Activated T-helper 17 cell treated with anti-CD3 and anti-CD28 coated beads, Interleukin-2, amount 50 U/mL, for 72 hours (primary cell): ENCODE results near the gene P2RX6. TPM values are rescaled to one million over a fixed set of nuclear protein-coding genes. Genes with fewer than 3 reads are reported as not detected.

ENCODE experiments used
- ATAC-seq: fragments of 150-1000 bp; cut with Tn5 transposase; replicated peaks from 2 replicates; pipeline ENCODE4 v1.10.0; 2021; ENCODE audit warnings: mild to moderate bottlenecking, moderate library complexity
- H3K27ac Mint-ChIP-seq: one replicate; pipeline ENCODE4 v1.8.0; 2022; ENCODE audit warnings: mixed read lengths
- H3K27me3 Mint-ChIP-seq: one replicate; pipeline ENCODE4 v1.8.0; 2022; ENCODE audit warnings: mixed read lengths
- H3K36me3 Mint-ChIP-seq: one replicate; pipeline ENCODE4 v1.8.0; 2022; ENCODE audit warnings: low read depth, mild to moderate bottlenecking, mixed read lengths
- H3K4me1 Mint-ChIP-seq: one replicate; pipeline ENCODE4 v1.8.0; 2022; ENCODE audit warnings: mixed read lengths
- H3K4me3 Mint-ChIP-seq: one replicate; pipeline ENCODE4 v1.8.0; 2022; ENCODE audit warnings: mild to moderate bottlenecking, mixed read lengths
- H3K9me3 Mint-ChIP-seq: one replicate; pipeline ENCODE4 v1.8.0; 2022; ENCODE audit warnings: mixed read lengths
- total RNA-seq, 2 donors: library from RNA; stranded (reverse); gene quantifications; one replicate each; pipeline ENCODE4 v1.2.3, GENCODE V29; 2022

The P2RX6 gene
- total RNA-seq, 2 donors from 2014 or later = 0.28 TPM; not detected in 1

DNA sequence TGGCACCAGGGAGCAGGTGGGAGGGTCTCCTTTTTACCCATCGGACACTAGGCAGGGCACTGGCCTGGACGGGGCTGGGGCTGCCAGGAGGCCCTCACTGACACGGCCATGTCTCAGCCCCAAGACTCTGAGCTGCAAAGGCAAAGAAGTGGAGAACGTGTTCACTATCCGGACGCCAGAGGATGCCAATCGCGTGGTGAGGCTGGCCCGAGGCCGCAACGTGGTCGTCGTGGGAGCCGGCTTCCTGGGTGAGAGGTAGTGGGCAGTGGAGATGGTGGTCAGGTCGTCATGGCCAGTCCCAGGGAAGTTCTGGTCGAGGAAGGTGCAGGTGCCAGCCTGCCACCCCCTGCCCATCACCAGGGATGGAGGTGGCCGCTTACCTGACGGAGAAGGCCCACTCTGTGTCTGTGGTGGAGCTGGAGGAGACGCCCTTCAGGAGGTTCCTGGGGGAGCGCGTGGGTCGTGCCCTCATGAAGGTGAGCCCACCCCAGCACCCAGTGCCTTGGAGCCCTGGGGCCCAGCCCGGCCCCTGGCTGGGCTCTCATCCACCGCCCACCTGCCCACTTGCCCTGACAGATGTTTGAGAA is 38.6 kb upstream of the P2RX6 start:
- H3K4me1 Mint-ChIP-seq = peaks cover 15% of the 10 kb centered on the region
- H3K27me3 Mint-ChIP-seq = no peaks in the 10 kb centered on the region
- no peak overlapping the region for H3K27ac Mint-ChIP-seq

DNA sequence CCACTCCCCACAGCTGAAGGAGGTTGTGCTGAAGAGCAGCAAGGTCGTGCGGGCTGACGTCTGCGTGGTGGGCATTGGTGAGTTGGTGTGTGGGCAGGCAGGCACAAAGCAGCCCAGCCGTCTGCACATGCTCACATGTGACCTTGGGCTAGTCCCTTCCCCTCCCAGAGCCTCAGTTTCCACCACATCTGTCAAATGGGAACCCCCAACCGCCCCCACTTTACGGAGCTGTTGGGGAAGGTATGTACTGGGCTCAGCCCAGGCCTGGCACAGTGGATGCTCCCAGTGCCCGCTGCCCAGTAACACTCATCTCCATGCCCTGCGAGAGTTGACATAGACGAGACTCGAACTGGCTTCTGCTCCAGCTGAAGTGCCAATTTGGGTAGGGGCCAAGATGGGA is 37.9 kb upstream of the P2RX6 start:
- H3K36me3 Mint-ChIP-seq = no peaks in the 10 kb centered on the region
- peaks cover 4% of the 10 kb centered on the region for H3K9me3 Mint-ChIP-seq
- H3K4me1 Mint-ChIP-seq = peaks cover 15% of the 10 kb centered on the region
- H3K27ac Mint-ChIP-seq = no peak overlapping the region
- no peaks in the 10 kb centered on the region for H3K27me3 Mint-ChIP-seq
- H3K4me3 Mint-ChIP-seq = no peak overlapping the region
- ATAC-seq = no peak

More for the DNA sequence above, 38.6 kb upstream of the P2RX6 start:
- ATAC-seq = no peak
- no peak overlapping the region for H3K4me3 Mint-ChIP-seq
- H3K9me3 Mint-ChIP-seq = peaks cover 4% of the 10 kb centered on the region
- H3K36me3 Mint-ChIP-seq = no peaks in the 10 kb centered on the region

DNA sequence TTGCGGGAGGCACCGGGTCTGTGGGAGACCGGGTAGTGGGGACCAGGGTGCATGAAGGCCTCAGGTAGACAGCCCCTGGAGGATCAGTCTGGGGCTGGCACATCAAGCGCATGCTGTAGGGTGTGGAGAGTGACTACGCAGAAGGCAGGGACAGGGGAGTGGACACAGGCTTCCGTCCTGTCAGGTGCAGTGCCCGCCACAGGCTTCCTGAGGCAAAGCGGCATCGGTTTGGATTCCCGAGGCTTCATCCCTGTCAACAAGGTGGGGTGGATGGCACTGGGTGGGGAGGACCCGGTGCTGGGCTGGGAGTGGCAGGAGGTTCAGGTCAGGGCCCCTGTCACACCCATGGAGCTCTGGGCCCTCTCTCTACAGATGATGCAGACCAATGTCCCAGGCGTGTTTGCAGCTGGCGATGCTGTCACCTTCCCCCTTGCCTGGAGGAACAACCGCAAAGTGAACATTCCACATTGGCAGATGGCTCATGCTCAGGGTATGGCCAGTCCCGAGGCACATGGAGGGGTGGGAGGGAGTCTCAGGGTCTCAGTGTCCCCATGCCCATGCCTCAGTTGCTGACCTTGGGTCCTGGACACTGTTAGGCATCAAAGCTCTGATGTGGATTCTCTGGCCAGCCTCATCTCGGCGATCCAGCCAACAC is 37.3 kb upstream of the P2RX6 start:
- H3K36me3 Mint-ChIP-seq = no peaks in the 10 kb centered on the region
- no peak overlapping the region for H3K4me3 Mint-ChIP-seq
- H3K9me3 Mint-ChIP-seq = peaks cover 4% of the 10 kb centered on the region
- no peak for ATAC-seq
- H3K27ac Mint-ChIP-seq = no peak overlapping the region
- no peaks in the 10 kb centered on the region for H3K27me3 Mint-ChIP-seq
- peaks cover 15% of the 10 kb centered on the region for H3K4me1 Mint-ChIP-seq

DNA sequence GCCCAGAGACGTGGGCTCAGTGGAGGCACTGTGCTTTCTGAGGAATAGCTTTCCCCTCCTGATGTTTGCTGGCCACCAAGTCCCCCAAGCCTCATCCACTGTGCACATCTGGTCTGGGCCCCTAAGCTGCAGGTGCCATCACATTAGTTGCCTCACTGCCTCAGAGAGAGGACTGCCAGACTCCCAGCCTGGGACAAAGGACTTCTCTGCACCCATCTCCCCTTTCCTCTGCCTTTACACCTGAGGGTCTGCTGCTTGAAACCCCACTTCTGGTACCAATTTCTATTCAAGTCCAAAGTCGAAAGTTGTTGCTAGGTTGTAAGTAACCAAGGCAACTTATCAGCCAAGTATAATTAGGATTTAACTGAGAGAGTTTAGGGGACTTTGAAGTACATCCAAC is 36.5 kb upstream of the P2RX6 start:
- Mint-ChIP-seq H3K36me3 (no peaks in the 10 kb centered on the region), H3K27me3 (no peaks in the 10 kb centered on the region), H3K27ac (no peak overlapping the region), H3K9me3 (peaks cover 4% of the 10 kb centered on the region), H3K4me1 (peaks cover 19% of the 10 kb centered on the region), H3K4me3 (no peak overlapping the region)
- ATAC-seq = no peak

DNA sequence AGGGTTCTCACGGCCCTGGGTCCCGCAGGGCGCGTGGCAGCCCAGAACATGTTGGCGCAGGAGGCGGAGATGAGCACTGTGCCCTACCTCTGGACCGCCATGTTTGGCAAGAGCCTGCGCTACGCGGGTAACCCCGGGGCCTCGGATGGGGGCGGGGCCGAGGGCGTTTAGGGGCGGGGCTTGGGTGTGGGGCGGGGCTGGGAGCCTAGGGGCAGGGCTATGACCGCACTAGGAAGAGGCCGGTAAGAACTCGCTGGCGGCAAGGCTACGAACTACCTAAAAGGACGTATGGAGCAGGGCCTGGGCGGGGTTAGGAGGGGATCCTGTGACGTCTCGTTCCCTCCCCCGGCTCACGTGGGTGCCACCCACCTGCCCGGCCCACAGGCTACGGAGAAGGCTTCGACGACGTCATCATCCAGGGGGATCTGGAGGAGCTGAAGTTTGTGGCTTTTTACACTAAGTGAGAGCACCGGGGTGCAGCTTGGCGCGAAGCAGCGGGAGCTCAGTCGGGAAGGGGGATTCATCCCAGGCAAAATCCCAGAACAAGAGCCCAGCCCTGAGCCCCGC is 35.6 kb upstream of the P2RX6 start:
- H3K4me1 Mint-ChIP-seq = peaks cover 26% of the 10 kb centered on the region
- H3K4me3 Mint-ChIP-seq = peak overlapping the region; percentile 94
- peaks cover 7% of the 10 kb centered on the region for H3K36me3 Mint-ChIP-seq
- peak overlapping the region; percentile 70 for H3K27ac Mint-ChIP-seq
- H3K9me3 Mint-ChIP-seq = peaks cover 4% of the 10 kb centered on the region
- H3K27me3 Mint-ChIP-seq = no peaks in the 10 kb centered on the region
- ATAC-seq = peak; percentile 59

DNA sequence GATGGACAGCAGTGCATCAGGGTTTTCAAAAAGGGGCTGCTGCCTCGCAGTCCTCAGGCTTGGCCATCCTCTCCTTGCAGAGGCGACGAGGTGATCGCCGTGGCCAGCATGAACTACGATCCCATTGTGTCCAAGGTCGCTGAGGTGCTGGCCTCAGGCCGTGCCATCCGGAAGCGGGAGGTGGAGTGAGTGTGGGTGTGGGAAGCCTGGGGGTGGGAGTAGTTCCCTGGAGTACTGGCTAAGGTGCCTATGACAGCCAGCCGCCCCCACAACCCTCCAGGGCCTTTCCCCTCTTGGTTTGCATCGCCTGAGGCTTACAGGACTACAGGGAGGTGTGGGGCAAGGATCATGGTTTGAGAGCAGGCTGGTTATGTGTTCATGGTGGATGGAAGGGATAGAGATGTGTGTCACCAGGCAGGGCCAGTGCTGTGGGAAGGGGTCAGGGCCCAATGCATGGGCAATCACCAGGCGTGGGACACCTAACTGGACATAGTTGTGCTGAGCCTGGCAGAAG is 35.0 kb upstream of the P2RX6 start:
- Mint-ChIP-seq H3K4me3 (peak overlapping the region; percentile 94), H3K27ac (no peak overlapping the region), H3K4me1 (peaks cover 26% of the 10 kb centered on the region), H3K36me3 (peaks cover 12% of the 10 kb centered on the region), H3K9me3 (peaks cover 4% of the 10 kb centered on the region), H3K27me3 (no peaks in the 10 kb centered on the region)
- no peak for ATAC-seq

DNA sequence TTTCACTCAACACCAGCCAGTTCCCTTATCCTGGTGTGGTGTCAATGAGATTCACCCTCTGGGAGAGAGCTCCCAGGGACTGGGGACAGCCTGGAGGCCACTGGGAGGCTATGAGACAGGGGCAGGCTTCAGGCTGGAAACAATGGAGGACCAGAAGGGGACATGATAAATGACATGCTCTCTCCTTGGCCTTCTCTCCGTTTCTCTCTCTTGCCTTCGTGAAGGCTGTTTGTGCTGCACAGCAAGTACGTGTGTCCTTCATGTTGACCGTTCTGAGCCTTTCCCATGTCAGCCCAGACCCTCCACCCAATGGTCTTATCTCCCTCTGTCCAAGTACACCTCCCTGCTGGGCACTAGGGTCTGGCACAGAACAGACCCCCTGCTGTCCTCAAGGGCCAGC is 34.4 kb upstream of the P2RX6 start:
- Mint-ChIP-seq H3K36me3 (peaks cover 12% of the 10 kb centered on the region), H3K27me3 (no peaks in the 10 kb centered on the region), H3K4me1 (peaks cover 26% of the 10 kb centered on the region), H3K27ac (no peak overlapping the region), H3K9me3 (peaks cover 4% of the 10 kb centered on the region), H3K4me3 (peak overlapping the region; percentile 94)
- ATAC-seq = no peak

DNA sequence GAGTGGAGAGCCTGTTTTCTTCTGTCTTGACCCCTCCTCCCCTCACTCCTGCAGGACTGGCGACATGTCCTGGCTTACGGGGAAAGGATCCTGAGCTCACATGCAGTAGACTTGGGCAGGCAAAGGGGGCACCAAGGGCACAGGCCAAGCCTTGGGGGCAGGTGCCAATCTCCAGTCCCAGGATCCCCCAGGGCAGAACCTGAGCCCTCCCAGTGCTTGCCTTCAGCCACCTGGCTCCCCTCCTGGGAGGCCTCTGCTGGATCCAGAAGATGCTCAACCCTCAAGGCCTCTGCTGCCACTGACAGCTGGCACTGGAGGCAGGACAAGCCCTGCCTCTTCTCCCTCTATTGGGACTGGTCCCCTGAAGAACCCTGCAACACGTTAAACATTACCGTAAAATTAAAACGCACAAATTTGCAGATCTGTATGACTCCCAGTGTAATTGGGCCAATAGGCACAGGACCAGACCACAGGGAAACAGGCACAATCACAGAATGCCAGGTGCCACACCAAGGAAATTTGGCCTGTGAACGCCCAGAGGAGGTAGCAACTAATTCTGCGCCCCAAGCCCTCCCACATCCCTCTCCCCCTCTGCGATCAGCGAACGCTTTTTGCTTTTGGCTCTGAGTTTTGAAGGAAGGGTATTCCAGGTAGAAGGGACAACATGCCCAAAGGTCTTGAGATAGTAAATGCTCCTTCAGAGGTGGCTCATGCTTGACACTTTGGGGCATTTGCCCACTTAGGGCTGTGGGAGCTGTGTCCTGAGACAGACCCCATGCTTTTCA is 33.8 kb upstream of the P2RX6 start:
- Mint-ChIP-seq H3K27me3 (no peaks in the 10 kb centered on the region), H3K9me3 (peaks cover 4% of the 10 kb centered on the region), H3K36me3 (peaks cover 17% of the 10 kb centered on the region), H3K4me3 (peak overlapping the region; percentile 94), H3K27ac (peak overlapping the region; percentile 96), H3K4me1 (peaks cover 26% of the 10 kb centered on the region)
- no peak for ATAC-seq

DNA sequence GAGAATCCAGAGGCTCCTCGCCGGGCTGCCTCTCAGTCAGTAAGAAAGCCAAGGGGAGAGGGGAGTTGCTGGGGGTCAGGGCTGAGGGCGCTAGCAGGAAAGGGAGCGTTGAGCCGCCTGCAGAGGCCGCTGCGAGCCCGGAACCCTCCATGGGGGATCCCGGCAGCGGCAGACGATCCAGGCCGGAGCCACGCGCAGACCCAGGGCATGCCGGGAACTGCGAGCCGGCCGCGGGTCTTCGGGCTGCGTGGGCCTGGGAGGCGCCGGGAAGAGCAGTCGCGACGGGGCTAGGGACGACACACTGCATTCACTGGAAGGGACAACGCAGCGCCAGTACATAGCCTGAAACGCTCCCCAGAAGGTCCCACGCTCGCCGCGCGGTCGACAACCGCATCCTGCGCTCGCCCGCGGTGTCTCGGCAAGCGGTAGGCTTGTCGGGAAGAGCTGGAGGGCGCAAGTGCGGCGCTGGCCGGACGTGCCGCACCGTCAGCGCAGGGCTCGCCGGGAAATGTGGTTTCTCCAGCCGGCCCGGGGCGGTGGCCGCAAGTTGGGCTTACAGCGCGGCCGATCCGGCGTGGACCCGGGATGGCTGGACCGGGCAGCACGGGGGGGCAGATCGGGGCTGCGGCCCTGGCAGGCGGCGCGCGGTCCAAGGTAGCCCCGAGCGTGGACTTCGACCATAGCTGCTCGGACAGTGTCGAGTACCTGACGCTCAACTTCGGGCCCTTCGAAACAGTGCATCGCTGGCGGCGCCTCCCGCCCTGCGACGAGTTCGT is 33.0 kb upstream of the P2RX6 start, which contains the start of gene LZTR1:
LZTR1 (plus strand) TSS at position 511 of the 776 bp plus-strand sequence; CDS start at position 586, 75 bp downstream.
- Mint-ChIP-seq H3K27ac (peak within 1 kb of the TSS; percentile 96), H3K9me3 (peaks cover 4% of the 10 kb centered on the region), H3K4me1 (peaks cover 31% of the 10 kb centered on the region), H3K36me3 (peaks cover 25% of the 10 kb centered on the region), H3K4me3 (peak within 1 kb of the TSS; percentile 94), H3K27me3 (no peaks in the 10 kb centered on the region)
- peak; percentile 90 for ATAC-seq

DNA sequence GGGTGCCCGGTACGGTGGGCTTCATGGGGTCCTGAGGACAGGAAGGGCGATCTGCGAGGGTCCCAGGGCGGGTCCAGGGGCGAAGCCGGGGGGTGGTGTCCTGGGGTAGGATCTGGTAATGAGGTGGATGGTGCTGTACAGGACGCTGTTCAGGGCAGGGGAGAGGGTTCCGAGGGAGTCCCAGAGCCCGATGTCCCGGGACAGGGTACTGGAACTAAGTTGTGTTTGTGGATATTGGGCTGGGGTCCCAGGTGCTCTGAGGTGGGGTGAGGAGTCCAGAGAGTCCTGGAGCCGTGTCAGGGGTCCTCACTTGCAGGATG is 32.4 kb upstream of the P2RX6 start:
- Mint-ChIP-seq H3K9me3 (peaks cover 4% of the 10 kb centered on the region), H3K27me3 (no peaks in the 10 kb centered on the region), H3K4me1 (peaks cover 31% of the 10 kb centered on the region), H3K36me3 (peaks cover 30% of the 10 kb centered on the region), H3K27ac (peak overlapping the region; percentile 96), H3K4me3 (peak overlapping the region; percentile 94)
- peak; percentile 12 for ATAC-seq

DNA sequence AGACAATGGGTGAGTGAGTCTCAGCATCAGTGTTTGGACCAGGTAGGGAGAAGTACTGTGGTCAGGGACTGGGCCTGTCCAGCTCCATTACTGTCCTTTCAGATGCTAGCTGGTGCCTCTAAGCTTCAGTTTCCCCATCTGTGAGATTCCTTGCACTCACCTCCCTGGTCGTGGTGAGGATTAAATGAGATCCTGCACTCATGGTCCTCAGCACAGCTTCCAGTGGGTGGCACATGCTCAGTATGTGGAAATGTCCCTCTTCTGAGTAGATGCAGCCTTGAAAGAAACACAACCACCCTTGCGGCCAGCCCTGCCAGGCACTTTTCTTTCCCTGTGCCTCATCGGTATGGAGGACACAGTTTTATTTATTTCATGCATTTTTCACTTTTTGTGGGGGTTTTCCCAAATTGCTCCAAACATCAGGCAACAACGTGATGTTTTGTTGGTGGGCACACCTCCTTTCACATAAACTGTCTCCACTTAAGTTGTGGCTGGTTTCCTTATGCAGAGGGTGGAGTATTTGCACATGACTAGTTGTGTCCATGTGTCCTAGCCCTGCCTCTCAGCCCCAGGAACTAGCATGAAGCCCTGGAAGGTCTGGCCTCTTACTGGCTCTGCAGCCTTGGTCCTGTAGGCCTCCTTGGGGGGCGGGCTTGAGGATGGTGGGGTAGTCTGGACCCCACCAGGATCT is 31.7 kb upstream of the P2RX6 start:
- Mint-ChIP-seq H3K4me3 (peak overlapping the region; percentile 94), H3K9me3 (peaks cover 4% of the 10 kb centered on the region), H3K27me3 (no peaks in the 10 kb centered on the region), H3K36me3 (peaks cover 37% of the 10 kb centered on the region), H3K27ac (peak overlapping the region; percentile 96), H3K4me1 (peaks cover 31% of the 10 kb centered on the region)
- no peak for ATAC-seq

DNA sequence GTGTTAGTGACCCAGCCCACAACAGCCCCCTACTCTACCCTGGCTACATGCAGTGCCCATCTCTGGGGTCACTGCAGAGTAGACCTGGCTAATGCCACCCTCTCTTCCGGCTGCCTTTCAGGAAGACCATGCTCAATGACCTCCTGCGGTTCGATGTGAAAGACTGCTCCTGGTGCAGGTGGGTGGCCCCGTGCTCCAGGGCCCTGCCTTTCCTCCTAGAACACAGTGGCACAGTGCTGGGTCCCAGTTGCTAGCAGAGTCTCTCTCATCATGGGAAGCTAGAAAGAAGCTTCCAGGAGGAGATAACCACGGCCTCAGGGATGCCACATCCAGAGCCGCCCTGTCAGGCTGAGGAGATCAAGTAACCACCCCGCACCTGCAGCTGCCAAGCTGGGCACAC is 29.2 kb upstream of the P2RX6 start:
- H3K27ac Mint-ChIP-seq = no peak overlapping the region
- ATAC-seq = no peak
- no peaks in the 10 kb centered on the region for H3K27me3 Mint-ChIP-seq
- H3K36me3 Mint-ChIP-seq = peaks cover 43% of the 10 kb centered on the region
- H3K4me3 Mint-ChIP-seq = no peak overlapping the region
- no peaks in the 10 kb centered on the region for H3K9me3 Mint-ChIP-seq
- H3K4me1 Mint-ChIP-seq = peaks cover 16% of the 10 kb centered on the region

DNA sequence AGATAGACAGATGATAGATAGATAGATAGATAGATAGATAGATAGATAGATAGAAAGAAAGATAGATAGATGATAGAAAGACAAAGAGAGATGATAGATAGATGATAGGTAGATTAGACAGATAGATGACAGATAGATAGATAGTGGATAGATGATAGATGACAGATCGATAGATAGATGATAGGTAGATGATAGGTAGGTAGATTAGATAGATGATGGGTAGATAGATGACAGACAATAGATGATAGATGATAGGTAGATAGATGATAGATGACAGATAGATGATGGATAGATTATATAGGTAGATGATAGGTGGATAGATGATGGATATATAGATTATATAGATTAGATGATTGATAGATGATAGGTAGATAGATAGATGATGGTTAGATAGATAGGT is 28.6 kb upstream of the P2RX6 start:
- peaks cover 45% of the 10 kb centered on the region for H3K36me3 Mint-ChIP-seq
- ATAC-seq = no peak
- peaks cover 16% of the 10 kb centered on the region for H3K4me1 Mint-ChIP-seq
- H3K27me3 Mint-ChIP-seq = no peaks in the 10 kb centered on the region
- peak overlapping the region; percentile 3 for H3K27ac Mint-ChIP-seq
- no peak overlapping the region for H3K4me3 Mint-ChIP-seq
- H3K9me3 Mint-ChIP-seq = no peaks in the 10 kb centered on the region
